Measurements from ENCODE around the gene SURF4.
A peak's percentile ranks its signal among the peaks of the same experiment; 100 is the strongest.
"Not testable (repeated sequence)": the region's sequence is repeated elsewhere in the genome, so short reads cannot be mapped to it uniquely, and the experiment has no call there.

Gene SURF4

GRCh38 chr9:133335924-133336811 lies 39.7 kb downstream of the SURF4 start, which contains the start of gene SURF6:
SURF6 (minus strand) TSS chr9:133336188; CDS start chr9:133336132, 56 bp downstream.
- DNase-seq (ENCODE audit: low read depth in 2 of 3, low spot score in 1 of 3), result peak; percentile 88 to 93 (median 90)

- not testable (repeated sequence) for DNase-seq (ENCODE audit: low read depth in 2 of 3, low spot score in 1 of 3)
These were observed 41.0 kb downstream of the SURF4 start for GRCh38 chr9:133334888-133335287.

DNA sequence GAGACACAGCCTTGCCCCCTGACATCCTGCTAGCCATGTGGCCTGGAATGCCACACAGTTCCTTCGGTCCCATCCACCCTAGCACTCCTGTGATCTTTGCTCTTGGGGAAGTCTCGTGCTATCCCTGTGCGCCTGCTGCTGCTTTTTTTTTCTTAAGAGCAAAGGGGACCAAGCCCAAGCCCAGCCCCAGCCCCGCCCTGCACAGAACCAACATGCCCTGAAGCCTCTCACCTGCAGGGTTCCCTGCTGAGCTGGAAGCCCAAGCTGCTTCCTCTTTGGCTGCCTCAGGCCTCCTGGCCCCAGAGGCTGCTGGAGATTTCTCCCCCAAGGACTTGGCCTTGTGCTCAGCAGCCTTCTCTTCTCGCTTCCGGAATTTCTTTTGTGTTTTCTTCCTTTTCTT lies 41.7 kb downstream of the SURF4 start:
- DNase-seq (ENCODE audit: low read depth in 2 of 3, low spot score in 1 of 3), result no peak

GRCh38 chr9:133333566-133333965 lies 42.3 kb downstream of the SURF4 start:
- DNase-seq (ENCODE audit: low read depth in 2 of 3, low spot score in 1 of 3), result no peak

- no peak for DNase-seq (ENCODE audit: low read depth in 2 of 3, low spot score in 1 of 3)
These were observed 42.8 kb downstream of the SURF4 start for GRCh38 chr9:133333011-133333410.

- no peak for DNase-seq (ENCODE audit: low read depth in 2 of 3, low spot score in 1 of 3)
These were observed 43.5 kb downstream of the SURF4 start for GRCh38 chr9:133332381-133332730.

- DNase-seq (ENCODE audit: low read depth in 2 of 3, low spot score in 1 of 3), result no peak
These were observed 44.0 kb downstream of the SURF4 start for GRCh38 chr9:133331641-133332380.

DNA sequence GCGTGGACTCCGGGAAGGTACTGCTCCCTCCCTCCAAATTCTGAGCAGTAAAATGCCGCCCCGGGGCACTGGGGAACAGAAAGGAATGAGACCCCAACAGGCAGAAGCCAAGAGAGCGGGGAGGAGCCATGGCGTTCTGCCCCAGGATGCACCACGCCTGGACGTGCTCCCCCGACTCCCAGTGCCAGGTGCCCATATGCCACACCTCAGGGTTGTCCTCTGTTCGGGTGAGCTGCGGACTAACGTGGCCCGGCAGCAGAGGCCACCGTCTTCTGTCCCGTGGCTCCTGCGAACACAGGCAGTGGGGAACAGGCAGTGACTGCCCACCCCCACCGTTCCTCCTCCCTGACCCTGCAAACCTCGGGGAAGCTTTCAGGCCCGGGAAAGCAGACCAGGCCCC lies 44.6 kb downstream of the SURF4 start:
- no peak for DNase-seq (ENCODE audit: low read depth in 2 of 3, low spot score in 1 of 3)

DNA sequence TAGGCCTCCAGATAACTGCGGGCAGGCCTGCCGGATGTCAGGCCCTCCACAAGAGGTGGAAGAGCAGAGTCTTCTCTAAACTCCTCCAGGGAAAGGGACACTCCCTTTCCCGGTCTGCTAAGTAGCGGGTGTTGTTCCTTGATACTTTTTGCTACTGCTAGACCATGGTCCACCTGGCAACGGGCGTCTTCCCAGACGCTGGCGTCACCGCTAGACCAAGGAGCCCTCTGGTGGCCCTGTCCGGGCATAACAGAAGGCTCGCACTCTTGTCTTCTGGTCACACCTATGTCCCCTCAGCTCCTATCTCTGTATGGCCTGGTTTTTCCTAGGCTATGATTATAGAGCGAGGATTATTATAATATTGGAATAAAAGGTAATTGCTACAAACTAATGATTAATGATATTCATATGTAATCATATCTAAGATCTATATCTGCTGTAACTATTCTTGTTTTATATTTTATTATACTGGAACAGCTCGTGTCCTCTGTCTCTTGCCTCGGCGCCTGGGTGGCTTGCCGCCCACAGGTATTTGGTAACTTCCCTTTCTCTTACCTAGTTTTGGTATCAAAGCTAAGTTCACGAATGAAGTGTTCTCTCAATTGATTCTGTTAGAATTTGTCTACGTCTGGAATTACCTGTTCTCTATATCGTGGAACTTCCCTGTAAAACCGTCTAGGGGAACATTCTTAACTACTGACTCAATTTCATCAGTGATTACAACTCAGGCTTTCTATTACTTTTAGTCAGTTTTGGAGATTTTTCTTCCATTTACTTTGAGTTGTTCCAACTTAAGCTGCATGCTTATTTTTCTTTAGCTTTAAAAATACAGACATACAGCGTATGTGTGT lies 46.3 kb downstream of the SURF4 start:
- not testable (repeated sequence) for DNase-seq (ENCODE audit: low read depth in 2 of 3, low spot score in 1 of 3)

DNA sequence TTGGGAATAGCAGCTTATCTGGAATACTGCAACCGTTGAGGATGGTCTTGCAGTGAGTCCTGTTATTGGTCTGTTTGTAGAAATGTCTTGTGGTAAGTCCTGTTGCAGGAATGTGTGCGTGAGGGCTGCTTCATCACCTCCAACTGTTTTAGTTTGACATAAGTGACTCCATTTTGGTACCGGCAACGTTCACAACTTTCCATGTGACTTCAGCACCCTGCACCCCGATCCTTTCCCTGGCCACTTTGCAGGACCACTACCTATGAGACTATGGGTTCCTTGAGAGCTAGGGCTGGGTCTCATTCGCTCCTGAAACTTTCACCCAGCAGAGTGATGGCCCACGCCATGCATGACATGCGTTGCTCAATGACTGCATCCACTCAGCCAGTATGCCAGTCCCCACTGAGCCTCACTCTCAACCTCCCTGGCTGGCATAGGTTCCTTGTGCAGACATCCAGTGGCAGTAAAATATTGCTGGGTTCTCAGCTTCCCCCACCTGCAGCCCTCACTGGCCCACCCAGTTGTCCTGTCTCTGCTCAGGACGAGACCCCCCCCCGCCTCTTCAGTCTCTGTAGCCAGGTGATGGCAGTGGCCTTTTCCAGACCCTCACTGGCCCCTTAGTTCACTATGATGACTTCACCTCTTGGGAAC lies 47.9 kb downstream of the SURF4 start:
- no peak for DNase-seq (ENCODE audit: low read depth in 2 of 3, low spot score in 1 of 3)

- DNase-seq (ENCODE audit: low read depth in 2 of 3, low spot score in 1 of 3), result not testable (repeated sequence)
These were observed 48.8 kb downstream of the SURF4 start for GRCh38 chr9:133327021-133327420.

GRCh38 chr9:133323991-133324703 lies 51.7 kb downstream of the SURF4 start:
- no peak for DNase-seq (ENCODE audit: low read depth in 2 of 3, low spot score in 1 of 3)

DNA sequence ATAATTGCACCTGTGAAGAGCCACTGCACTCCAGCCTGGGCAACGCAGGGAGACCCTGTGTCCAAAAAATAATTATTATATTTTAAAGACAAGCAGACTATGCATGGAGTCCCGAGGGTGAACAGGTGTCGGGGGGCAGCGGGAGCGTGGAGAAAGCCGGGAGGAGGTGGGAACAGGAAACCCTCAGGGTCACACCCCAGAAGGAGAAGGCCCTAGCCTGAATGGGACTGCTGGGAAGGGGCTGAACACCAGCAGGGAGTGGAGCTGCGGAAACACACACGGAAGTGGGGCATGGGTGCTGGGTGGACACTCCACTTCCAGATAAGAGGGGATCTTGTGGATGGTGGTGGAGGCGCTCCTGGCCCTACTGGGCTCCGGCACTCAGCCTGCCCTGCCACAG lies 52.6 kb downstream of the SURF4 start:
- no peak for DNase-seq (ENCODE audit: low read depth in 2 of 3, low spot score in 1 of 3)

- DNase-seq (ENCODE audit: low read depth in 2 of 3, low spot score in 1 of 3), result no peak
These were observed 53.2 kb downstream of the SURF4 start for GRCh38 chr9:133322701-133323100.

DNA sequence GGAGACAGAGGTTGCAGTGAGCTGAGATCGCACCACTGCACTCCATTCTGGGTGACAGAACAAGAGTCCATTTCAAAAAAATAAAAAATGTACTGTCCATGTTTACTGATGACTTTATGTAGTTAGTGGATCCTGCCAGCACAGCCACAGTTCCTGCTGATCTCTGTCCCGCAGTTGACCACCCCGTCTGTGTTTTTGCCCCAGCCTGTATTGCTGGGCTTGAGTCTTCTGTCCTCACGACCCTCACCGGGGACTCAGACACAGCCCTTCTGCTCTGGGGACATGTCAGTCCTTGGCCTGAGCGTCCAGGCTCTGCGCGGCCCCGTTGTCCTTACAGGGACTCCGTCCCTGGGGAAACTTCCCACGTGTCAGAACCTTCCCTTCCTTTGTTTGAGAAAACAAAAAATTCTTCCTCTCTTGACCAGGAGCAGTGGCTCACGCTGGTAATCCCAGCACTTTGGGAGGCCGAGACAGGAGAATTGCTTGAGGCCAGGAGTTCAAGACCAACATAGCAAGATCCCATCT lies 54.4 kb downstream of the SURF4 start:
- no peak for DNase-seq (ENCODE audit: low read depth in 2 of 3, low spot score in 1 of 3)

DNA sequence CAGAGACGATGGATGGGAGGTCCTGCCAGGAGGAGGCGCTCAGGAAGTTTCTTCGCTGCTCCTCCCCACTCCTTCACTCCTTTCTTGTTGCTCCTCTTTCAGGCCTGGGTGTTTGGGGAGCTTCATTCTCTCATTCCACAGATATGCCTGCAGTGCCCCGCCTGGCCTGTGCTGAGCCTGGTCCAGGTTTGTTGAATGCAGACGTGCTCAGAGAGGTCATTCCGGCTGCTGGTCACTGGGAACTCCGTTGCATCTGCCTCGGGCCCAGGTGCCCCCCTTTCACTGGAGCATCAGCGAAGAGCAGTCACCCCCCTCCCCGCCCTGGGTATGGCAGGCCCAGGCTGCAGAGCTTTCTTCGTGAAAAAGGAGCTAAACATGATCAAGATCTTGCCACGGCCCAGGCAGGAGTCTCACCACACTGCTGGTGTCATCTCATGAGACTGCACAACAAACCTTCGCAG lies 55.4 kb downstream of the SURF4 start:
- DNase-seq (ENCODE audit: low read depth in 2 of 3, low spot score in 1 of 3), result no peak

DNA sequence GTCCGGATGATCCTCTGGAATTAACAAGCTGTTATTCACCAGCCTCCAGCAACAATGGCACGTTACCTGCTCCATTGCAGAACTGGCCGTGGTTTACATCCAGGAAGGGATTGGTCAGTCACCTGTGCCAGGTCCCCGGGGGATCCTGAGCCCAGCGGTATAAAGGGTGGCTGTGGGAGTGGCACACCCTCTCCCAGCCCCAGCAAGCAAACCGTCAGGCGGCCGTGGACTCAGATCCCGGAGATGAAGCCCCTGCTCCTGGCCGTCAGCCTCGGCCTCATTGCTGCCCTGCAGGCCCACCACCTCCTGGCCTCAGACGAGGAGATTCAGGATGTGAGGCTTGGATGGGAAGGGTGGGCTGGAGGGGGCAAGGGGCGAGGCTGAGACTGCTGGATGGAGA lies 58.3 kb downstream of the SURF4 start:
- DNase-seq (ENCODE audit: low read depth in 2 of 3, low spot score in 1 of 3), result not testable (repeated sequence)

DNA sequence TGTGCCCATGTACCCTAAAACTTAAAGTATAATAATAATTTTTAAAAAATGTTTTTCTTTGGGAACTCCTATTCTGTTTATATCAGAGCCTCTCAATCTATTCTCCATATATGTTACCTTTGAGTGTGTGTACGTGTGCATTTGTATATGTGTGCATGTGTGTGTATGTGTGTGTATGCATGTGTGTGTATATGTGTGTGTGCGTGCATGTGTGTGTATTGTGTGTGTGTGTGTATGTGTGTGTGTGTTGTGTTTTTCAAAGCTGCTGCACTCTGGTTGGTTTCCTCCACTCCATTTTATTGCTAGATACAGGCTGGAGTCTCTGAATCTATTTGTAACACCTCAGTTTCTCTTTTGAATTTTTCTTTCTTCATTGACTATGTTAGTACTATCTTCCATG lies 59.9 kb downstream of the SURF4 start:
- no peak for DNase-seq (ENCODE audit: low read depth in 2 of 3, low spot score in 1 of 3)

Data from stimulated activated CD4-positive, alpha-beta T cell treated with anti-CD3 and anti-CD28 coated beads, Interleukin-12 subunit alpha, Interleukin-12 subunit beta, amount 100 ng/mL, for 48 hours (primary cell).